ENCODE measurements around the gene RMND5B. TPM values are rescaled to one million over a fixed set of nuclear protein-coding genes. Genes with fewer than 3 reads are reported as not detected.

RMND5B gene
- total and polyA plus RNA-seq, 2 of the 13 experiments (the other 11 are each of a cell fraction or from before 2014, with no cell fraction given): 18.6 to 20.4 TPM

DNA sequence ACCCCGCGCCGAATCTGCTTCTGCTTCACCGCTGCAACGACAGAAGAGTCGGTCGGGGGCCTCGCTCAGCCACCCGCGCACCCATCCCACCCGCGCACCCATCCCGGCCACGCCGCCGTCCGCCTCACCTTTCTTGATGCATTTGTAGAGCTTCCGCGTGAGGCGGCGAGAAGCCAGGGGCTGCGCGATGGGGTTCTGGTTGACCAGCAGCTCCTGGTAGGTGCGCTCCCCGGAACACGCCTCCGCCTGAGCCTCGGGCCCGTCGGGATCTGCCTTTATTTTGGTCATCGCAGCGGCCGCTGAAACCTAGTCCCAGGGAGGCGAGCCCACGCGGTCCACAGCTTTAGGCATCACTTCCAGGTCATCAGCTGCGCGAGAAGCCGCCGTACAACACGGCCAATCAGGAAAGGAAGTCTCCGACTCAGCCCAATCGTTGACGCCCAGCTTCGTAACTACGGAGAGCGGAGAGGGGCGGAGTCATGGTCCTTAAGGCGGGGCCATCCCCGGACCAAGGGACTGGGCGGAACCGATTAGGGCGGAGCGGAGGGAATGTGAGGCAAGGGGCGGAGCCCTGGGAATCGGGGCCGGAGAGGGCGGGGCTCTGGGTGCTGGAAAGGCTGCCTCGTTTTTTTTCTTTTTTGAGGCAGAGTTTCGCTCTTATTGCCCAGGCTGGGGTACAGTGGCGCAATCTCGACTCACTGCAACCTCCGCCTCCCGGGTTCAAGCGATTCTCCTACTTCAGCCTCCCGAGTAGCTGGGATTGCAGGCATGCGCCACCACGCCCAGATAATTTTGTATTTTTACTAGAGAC lies 22.9 kb downstream of the RMND5B start, which contains the start of gene NHP2 (continued):
- peak; percentile 75; the same call in 1 of the 2 replicates for TF ChIP-seq TGIF2 (CRISPR knock-in tag; IDR thresholded peaks at IDR 0.05)
- TF ChIP-seq, protein P1, sequence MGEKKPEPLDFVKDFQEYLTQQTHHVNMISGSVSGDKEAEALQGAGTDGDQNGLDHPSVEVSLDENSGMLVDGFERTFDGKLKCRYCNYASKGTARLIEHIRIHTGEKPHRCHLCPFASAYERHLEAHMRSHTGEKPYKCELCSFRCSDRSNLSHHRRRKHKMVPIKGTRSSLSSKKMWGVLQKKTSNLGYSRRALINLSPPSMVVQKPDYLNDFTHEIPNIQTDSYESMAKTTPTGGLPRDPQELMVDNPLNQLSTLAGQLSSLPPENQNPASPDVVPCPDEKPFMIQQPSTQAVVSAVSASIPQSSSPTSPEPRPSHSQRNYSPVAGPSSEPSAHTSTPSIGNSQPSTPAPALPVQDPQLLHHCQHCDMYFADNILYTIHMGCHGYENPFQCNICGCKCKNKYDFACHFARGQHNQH (CRISPR knock-in tag; IDR thresholded peaks at IDR 0.05): peak; percentile 60; the same call in 1 of the 2 replicates
- no peak for TF ChIP-seq MED13 (CRISPR knock-in tag; IDR thresholded peaks at IDR 0.05)
- no peak for TF ChIP-seq POLR2AphosphoS2 (IDR thresholded peaks at IDR 0.05; ENCODE audit: low read depth, low read length)
- no peak for TF ChIP-seq HDAC6 (IDR thresholded peaks at IDR 0.05; ENCODE audit: low read depth, low read length)
- 0 out of 2 replicates have a peak, but pooled peaks have one; percentile 23 for TF ChIP-seq IRF9 (CRISPR knock-in tag; IDR thresholded peaks at IDR 0.05; ENCODE audit: borderline replicate concordance)
- TF ChIP-seq BCLAF1 (IDR thresholded peaks at IDR 0.05): no peak
- TF ChIP-seq JDP2 (CRISPR knock-in tag; IDR thresholded peaks at IDR 0.05; ENCODE audit: borderline replicate concordance): no peak
- TF ChIP-seq ZNF670 (CRISPR knock-in tag; IDR thresholded peaks at IDR 0.05; ENCODE audit: borderline replicate concordance): peak; percentile 59; the same call in 1 of the 2 replicates
- TF ChIP-seq, protein P2, sequence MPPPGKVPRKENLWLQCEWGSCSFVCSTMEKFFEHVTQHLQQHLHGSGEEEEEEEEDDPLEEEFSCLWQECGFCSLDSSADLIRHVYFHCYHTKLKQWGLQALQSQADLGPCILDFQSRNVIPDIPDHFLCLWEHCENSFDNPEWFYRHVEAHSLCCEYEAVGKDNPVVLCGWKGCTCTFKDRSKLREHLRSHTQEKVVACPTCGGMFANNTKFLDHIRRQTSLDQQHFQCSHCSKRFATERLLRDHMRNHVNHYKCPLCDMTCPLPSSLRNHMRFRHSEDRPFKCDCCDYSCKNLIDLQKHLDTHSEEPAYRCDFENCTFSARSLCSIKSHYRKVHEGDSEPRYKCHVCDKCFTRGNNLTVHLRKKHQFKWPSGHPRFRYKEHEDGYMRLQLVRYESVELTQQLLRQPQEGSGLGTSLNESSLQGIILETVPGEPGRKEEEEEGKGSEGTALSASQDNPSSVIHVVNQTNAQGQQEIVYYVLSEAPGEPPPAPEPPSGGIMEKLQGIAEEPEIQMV (CRISPR knock-in tag; IDR thresholded peaks at IDR 0.05; ENCODE audit: low read depth): no peak; the same call in 1 of the 2 replicates
- no peak for TF ChIP-seq FLYWCH1 (CRISPR knock-in tag; IDR thresholded peaks at IDR 0.05)
- TF ChIP-seq NR2F6 (IDR thresholded peaks at IDR 0.05): no peak
- peak; percentile 32; the same call in 1 of the 2 replicates for TF ChIP-seq NR2F6 (CRISPR knock-in tag; IDR thresholded peaks at IDR 0.05)
- TF ChIP-seq ZBTB33 (CRISPR knock-in tag; IDR thresholded peaks at IDR 0.05): no peak
- no peak for TF ChIP-seq BRCA1 (CRISPR knock-in tag; IDR thresholded peaks at IDR 0.05)
- TF ChIP-seq ZNF766 (CRISPR knock-in tag; IDR thresholded peaks at IDR 0.05; ENCODE audit: borderline replicate concordance): no peak
- TF ChIP-seq PCBP1 (IDR thresholded peaks at IDR 0.05; ENCODE audit: borderline replicate concordance, low read depth, low read length): 0 out of 2 replicates have a peak, but pooled peaks have one; percentile 21
- no peak for TF ChIP-seq ZNF678 (CRISPR knock-in tag; IDR thresholded peaks at IDR 0.05)
- TF ChIP-seq ISL2 (CRISPR knock-in tag; IDR thresholded peaks at IDR 0.05): no peak; the same call in 1 of the 2 replicates

Measured in HepG2 (cell line).